Measurements from ENCODE around the gene MCFD2. TPM values are rescaled to one million over a fixed set of nuclear protein-coding genes. Genes with fewer than 3 reads are reported as not detected.

MCFD2 gene
- polyA plus RNA-seq, 1 donor (not counting 4 experiments of a cell fraction or from before 2014, with no cell fraction given): 132 TPM

DNA sequence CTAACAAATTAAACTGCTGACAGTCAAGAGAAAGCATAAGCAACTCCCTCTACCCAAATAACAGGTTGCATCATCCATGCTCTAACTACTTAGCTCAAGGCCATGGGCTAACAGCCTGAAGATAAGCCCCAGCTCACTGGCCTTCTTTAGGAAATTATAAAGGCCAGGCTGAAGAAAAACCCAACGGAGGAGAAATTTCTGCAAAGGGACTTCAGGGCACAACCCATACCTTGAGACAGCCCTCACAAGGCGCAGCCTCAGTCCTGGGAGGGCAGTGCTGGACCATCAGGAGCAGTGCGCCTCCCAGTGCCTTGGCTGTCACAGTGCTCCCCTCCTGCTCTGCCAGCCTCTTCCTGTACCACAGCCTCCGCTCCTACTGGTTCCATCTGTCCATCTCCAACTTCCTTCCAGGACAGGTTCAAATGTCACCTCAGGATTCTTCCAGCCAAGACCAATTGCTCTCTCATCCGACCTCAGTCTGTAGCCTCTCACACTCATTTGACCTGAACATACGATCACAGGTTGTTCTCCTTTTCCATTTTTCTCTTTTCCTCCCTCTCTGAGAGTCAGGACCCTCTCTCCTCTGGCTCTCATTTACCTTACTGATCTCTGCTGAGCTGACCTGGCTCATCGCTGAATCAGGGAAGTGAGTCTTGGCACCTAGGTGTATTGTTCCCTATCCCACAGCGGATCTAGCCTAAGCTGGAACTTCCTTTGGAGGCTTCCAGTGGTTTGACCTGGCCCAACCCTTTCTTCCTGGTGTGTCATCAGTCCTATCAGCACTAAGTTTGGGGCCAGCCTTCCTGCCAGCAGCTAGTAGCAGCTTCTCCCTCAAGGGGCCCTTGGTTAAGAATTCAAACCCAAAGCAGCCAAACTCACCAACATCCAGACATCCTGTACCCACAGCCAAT lies 1.9 kb downstream of the MCFD2 start:
- Histone ChIP-seq H2AFZ (ENCODE audit: control insufficient read depth, low read length) (no peak overlapping the region), H3K9ac (ENCODE audit: control insufficient read depth, extremely low read depth, insufficient read depth, low read length) (peak overlapping the region; percentile 90)
- dilution Hi-C loops (cut with MboI; ENCODE audit: extremely low pct_ligation_motif_present, low sequenced_read_pairs): no loop called here

GRCh38 chr2:46909771-46910419 lies 5.7 kb downstream of the MCFD2 start:
- Histone ChIP-seq H2AFZ (ENCODE audit: control insufficient read depth, low read length) (no peak overlapping the region), H3K36me3 (ENCODE audit: control insufficient read depth in 2 of 2, extremely low read depth in 1 of 2, insufficient read depth in 2 of 2, low read length in 2 of 2) (peaks cover 38 to 48% of the 10 kb centered on the region in 2 experiments), H3K27me3 (ENCODE audit: control insufficient read depth, extremely low read depth, insufficient read depth, low read length) (no peaks in the 10 kb centered on the region), H3K4me2 (ENCODE audit: control insufficient read depth, extremely low read depth, insufficient read depth, low read depth, low read length) (peak overlapping the region; percentile 62), H3K27ac (ENCODE audit: control insufficient read depth, insufficient read depth, low read length) (peak overlapping the region; percentile 49), H3K4me1 (ENCODE audit: control insufficient read depth, extremely low read depth, insufficient read depth, low read length) (peaks cover 33% of the 10 kb centered on the region), H3K79me2 (ENCODE audit: control insufficient read depth, insufficient read depth, low read length) (peaks cover 72% of the 10 kb centered on the region), H3K4me3 (ENCODE audit: control insufficient read depth in 2 of 3, extremely low read depth in 1 of 3, insufficient read depth in 2 of 3, low read depth in 1 of 3, low read length in 3 of 3) (peak overlapping the region in 1 of 3 experiments; percentile 12), H3K9me3 (ENCODE audit: control insufficient read depth, low read depth, low read length) (no peaks in the 10 kb centered on the region), H4K20me1 (ENCODE audit: control insufficient read depth, extremely low read depth, insufficient read depth, low read length) (peaks cover 32% of the 10 kb centered on the region), H3K9me1 (ENCODE audit: control insufficient read depth, extremely low read depth, insufficient read depth, low read length) (peaks cover 17% of the 10 kb centered on the region), H3K9ac (ENCODE audit: control insufficient read depth, extremely low read depth, insufficient read depth, low read length) (no peak overlapping the region)
- FAIRE-seq (peak; percentile 85), DNase-seq (ENCODE audit: low read depth, low spot score) (peak; percentile 66)
- dilution Hi-C loops (cut with MboI; ENCODE audit: extremely low pct_ligation_motif_present, low sequenced_read_pairs): no loop called here
- TF ChIP-seq CTCF (optimal IDR thresholded peaks at IDR 0.05 in 1 of 3, IDR thresholded peaks at IDR 0.05 in 1 of 3, conservative IDR thresholded peaks at IDR 0.05 in 1 of 3; ENCODE audit: extremely low read depth in 1 of 3, insufficient read depth in 2 of 3, low read length in 3 of 3): no peak

More for the DNA sequence above, 1.9 kb downstream of the MCFD2 start:
- H3K79me2 ChIP-seq (ENCODE audit: control insufficient read depth, insufficient read depth, low read length): peaks cover 65% of the 10 kb centered on the region
- peaks cover 16% of the 10 kb centered on the region for H3K9me1 ChIP-seq (ENCODE audit: control insufficient read depth, extremely low read depth, insufficient read depth, low read length)
- peak overlapping the region; percentile 73 to 97 (median 80) for H3K4me3 ChIP-seq (ENCODE audit: control insufficient read depth in 2 of 3, extremely low read depth in 1 of 3, insufficient read depth in 2 of 3, low read depth in 1 of 3, low read length in 3 of 3)
- FAIRE-seq (peak; percentile 58), DNase-seq (ENCODE audit: low read depth, low spot score) (no peak)
- H3K4me2 ChIP-seq (ENCODE audit: control insufficient read depth, extremely low read depth, insufficient read depth, low read depth, low read length): peak overlapping the region; percentile 94
- peaks cover 22% of the 10 kb centered on the region for H4K20me1 ChIP-seq (ENCODE audit: control insufficient read depth, extremely low read depth, insufficient read depth, low read length)
- no peaks in the 10 kb centered on the region for H3K27me3 ChIP-seq (ENCODE audit: control insufficient read depth, extremely low read depth, insufficient read depth, low read length)
- peak overlapping the region; percentile 88 for H3K27ac ChIP-seq (ENCODE audit: control insufficient read depth, insufficient read depth, low read length)
- peaks cover 39% of the 10 kb centered on the region for H3K4me1 ChIP-seq (ENCODE audit: control insufficient read depth, extremely low read depth, insufficient read depth, low read length)
- TF ChIP-seq EZH2 (IDR thresholded peaks at IDR 0.05; ENCODE audit: low read length): no peak
- TF ChIP-seq CTCF (optimal IDR thresholded peaks at IDR 0.05 in 1 of 3, IDR thresholded peaks at IDR 0.05 in 1 of 3, conservative IDR thresholded peaks at IDR 0.05 in 1 of 3; ENCODE audit: extremely low read depth in 1 of 3, insufficient read depth in 2 of 3, low read length in 3 of 3): peak in 1 of 3 experiments; percentile 40
- peaks cover 14 to 27% of the 10 kb centered on the region in 2 experiments for H3K36me3 ChIP-seq (ENCODE audit: control insufficient read depth in 2 of 2, extremely low read depth in 1 of 2, insufficient read depth in 2 of 2, low read length in 2 of 2)
- no peaks in the 10 kb centered on the region for H3K9me3 ChIP-seq (ENCODE audit: control insufficient read depth, low read depth, low read length)
